ENCODE results near the gene PNPLA4. TPM values are rescaled to one million over a fixed set of nuclear protein-coding genes. Genes with fewer than 3 reads are reported as not detected.

PNPLA4 gene
- total and polyA plus RNA-seq, 2 of the 13 experiments (the other 11 are each of a cell fraction or from before 2014, with no cell fraction given): 13.0 to 17.7 TPM

- Histone ChIP-seq H3K27me3 (ENCODE audit: control insufficient read depth in 1 of 2, insufficient read depth in 2 of 2, low read length in 2 of 2) (no peaks in the 10 kb centered on the region), H3K27ac (ENCODE audit: extremely low read length, insufficient read depth, low read length) (no peak overlapping the region), H3K4me1 (ENCODE audit: insufficient read depth, low read length) (no peaks in the 10 kb centered on the region), H2AFZ (ENCODE audit: low read length) (no peak overlapping the region), H4K20me1 (ENCODE audit: insufficient read depth, low read length) (no peaks in the 10 kb centered on the region), H3K4me3 (replicated peaks in 1 of 3; ENCODE audit: insufficient read depth in 1 of 3, low read depth in 2 of 3, low read length in 3 of 3) (no peak overlapping the region), H3K36me3 (replicated peaks in 1 of 2; ENCODE audit: control insufficient read depth in 1 of 2, insufficient read depth in 2 of 2, low read length in 2 of 2) (no peaks in the 10 kb centered on the region), H3K79me2 (ENCODE audit: insufficient read depth, low read length) (no peaks in the 10 kb centered on the region), H3K9me3 (ENCODE audit: low read length) (no peaks in the 10 kb centered on the region), H3K9ac (ENCODE audit: insufficient read depth, low read depth, low read length) (no peak overlapping the region), H3K4me2 (ENCODE audit: low read depth, low read length) (no peak overlapping the region)
- ChIA-PET POLR2A (no interaction called here), CTCF (ENCODE audit: low intra/inter-chr PET ratio, low total read pairs) (no interaction called here)
- in situ Hi-C loops (cut with HindIII; ENCODE audit: extremely low pct_ligation_motif_present, low pct_unique_long_range_greater_than_20kb) (no loop called here), intact Hi-C loops (cut with micrococcal nuclease; ENCODE audit: unreplicated experiment) (no loop called here)
- no TSS peak for BruUV-seq (replicated peaks)
- WGBS (ENCODE audit: low lambda C conversion rate): 92% methylated on average over 6 of the region's 6 CpGs
- TF ChIP-seq TCF7 (IDR thresholded peaks at IDR 0.05; ENCODE audit: low read depth) (no peak), CSRNP2 (CRISPR knock-in tag; conservative IDR thresholded peaks at IDR 0.05; ENCODE audit: low read depth) (no peak), NCOA1 (CRISPR knock-in tag; IDR thresholded peaks at IDR 0.05) (no peak)
- TF ChIP-seq, protein P1, sequence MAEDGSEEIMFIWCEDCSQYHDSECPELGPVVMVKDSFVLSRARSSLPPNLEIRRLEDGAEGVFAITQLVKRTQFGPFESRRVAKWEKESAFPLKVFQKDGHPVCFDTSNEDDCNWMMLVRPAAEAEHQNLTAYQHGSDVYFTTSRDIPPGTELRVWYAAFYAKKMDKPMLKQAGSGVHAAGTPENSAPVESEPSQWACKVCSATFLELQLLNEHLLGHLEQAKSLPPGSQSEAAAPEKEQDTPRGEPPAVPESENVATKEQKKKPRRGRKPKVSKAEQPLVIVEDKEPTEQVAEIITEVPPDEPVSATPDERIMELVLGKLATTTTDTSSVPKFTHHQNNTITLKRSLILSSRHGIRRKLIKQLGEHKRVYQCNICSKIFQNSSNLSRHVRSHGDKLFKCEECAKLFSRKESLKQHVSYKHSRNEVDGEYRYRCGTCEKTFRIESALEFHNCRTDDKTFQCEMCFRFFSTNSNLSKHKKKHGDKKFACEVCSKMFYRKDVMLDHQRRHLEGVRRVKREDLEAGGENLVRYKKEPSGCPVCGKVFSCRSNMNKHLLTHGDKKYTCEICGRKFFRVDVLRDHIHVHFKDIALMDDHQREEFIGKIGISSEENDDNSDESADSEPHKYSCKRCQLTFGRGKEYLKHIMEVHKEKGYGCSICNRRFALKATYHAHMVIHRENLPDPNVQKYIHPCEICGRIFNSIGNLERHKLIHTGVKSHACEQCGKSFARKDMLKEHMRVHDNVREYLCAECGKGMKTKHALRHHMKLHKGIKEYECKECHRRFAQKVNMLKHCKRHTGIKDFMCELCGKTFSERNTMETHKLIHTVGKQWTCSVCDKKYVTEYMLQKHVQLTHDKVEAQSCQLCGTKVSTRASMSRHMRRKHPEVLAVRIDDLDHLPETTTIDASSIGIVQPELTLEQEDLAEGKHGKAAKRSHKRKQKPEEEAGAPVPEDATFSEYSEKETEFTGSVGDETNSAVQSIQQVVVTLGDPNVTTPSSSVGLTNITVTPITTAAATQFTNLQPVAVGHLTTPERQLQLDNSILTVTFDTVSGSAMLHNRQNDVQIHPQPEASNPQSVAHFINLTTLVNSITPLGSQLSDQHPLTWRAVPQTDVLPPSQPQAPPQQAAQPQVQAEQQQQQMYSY (CRISPR knock-in tag; IDR thresholded peaks at IDR 0.05): no peak
- TF ChIP-seq, protein P2, sequence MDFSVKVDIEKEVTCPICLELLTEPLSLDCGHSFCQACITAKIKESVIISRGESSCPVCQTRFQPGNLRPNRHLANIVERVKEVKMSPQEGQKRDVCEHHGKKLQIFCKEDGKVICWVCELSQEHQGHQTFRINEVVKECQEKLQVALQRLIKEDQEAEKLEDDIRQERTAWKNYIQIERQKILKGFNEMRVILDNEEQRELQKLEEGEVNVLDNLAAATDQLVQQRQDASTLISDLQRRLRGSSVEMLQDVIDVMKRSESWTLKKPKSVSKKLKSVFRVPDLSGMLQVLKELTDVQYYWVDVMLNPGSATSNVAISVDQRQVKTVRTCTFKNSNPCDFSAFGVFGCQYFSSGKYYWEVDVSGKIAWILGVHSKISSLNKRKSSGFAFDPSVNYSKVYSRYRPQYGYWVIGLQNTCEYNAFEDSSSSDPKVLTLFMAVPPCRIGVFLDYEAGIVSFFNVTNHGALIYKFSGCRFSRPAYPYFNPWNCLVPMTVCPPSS (IDR thresholded peaks at IDR 0.05): no peak
- DNase-seq (ENCODE audit: low spot score) (no peak), ATAC-seq (no peak), FAIRE-seq (no peak)
These were observed 16.5 kb upstream of the PNPLA4 start for GRCh38 chrX:7943600-7944245.
